HG02678 (cell line): ENCODE data around the gene MON1B.
"Not testable (repeated sequence)": the region's sequence is repeated elsewhere in the genome, so short reads cannot be mapped to it uniquely, and the experiment has no call there.

Experiments used
- ATAC-seq: cut with Tn5 transposase; IDR thresholded peaks from one replicate; pipeline ENCODE4 v1.9.1; 2021; ENCODE audit warnings: mild to moderate bottlenecking, moderate library complexity; ENCODE audit not compliant: unreplicated experiment

The MON1B gene

DNA sequence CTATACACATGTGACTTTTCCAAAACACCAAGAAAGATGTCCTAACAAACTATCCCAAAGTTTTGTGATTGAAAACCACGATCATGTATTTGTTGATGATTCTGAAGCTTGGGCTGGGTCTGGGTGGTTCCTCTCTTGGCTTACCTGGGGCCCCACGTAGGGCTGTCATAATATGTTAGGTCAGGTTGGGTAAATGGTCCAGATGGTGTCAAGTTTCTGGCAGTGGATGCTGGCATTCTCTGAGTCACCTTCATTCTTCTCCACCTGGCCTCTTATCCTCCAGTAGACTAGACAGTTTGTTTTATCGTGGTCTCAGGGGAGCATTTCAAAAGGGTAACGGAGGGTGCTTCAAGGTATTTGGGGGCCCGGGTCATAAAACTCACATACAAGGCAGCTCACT is 47.6 kb downstream of the MON1B start:
- ATAC-seq = no peak

DNA sequence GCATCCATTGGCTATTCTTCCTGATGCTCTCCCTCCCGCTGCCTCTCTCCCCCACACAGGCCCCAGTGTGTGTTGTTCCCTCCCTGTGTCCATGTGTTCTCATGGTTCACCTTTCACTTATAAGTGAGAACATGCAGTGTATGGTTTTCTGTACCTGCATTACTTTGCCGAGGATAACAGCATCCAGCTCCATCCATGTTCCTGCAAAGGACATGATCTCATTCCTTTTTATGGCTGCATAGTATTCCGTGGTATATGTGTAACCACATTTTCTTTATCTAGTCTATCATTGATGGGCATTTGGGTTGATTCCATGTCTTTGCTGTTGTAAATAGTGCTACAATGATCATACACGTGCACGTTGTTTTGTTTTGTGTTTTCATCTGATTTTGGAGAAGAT is 51.5 kb downstream of the MON1B start:
- ATAC-seq = not testable (repeated sequence)

DNA sequence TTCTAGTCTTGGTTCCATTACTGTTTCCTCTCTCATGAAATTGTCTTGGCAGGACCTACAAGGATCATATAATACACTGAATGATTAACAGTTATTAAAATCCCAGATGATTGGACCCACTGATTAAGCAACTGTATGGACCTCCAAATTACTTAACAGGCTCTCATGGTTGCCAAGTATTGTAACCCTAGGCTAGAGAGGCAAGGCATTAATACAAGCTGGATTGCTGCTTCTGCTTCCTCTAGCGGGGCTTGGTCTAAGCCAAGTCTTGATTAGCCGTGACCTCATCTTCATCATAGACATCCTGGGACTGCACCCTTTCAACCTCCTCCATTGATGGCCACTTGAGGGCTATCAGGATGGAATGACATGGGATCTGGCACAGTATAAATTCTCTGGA is 55.2 kb downstream of the MON1B start:
- ATAC-seq = no peak

DNA sequence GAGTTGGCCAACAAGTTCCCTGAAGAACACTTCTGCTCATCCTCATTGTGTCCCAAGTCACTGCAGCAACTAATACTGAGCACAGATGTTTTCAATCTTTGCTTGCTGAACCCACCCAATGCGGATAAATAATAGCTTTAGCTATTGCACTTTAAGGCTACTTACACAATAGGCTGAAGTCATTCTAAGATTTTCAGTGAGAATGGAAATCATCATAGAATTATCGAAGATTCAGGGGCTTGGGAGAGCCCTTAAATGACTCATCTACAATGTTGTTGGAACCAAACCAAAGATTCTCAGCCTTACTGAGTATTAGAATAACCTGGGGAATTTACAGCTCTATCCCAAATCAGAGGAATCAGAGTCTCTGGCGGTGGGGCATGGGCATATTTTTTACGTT is 59.4 kb downstream of the MON1B start:
- no peak for ATAC-seq
